BE2C (cell line): Measurements from ENCODE around the gene INO80D.
"Not testable (repeated sequence)": the region's sequence is repeated elsewhere in the genome, so short reads cannot be mapped to it uniquely, and the experiment has no call there.

ENCODE experiments used
- DNase-seq: peaks from one replicate; pipeline ENCODE4 v3.0.0-alpha.2; 2020
- H3K27me3 ChIP-seq: fragments of 250-450 bp; sonication (Bioruptor Pico); 2 replicates; pipeline ENCODE4 v1.5.1; 2020; ENCODE audit warnings: mild to moderate bottlenecking
- H3K36me3 ChIP-seq: fragments of 250-450 bp; sonication (Bioruptor Pico); 2 replicates; pipeline ENCODE4 v1.5.1; 2020; ENCODE audit warnings: mild to moderate bottlenecking
- H3K4me1 ChIP-seq: fragments of 250-450 bp; sonication (Bioruptor Pico); 2 replicates; pipeline ENCODE4 v1.5.1; 2020
- H3K4me3 ChIP-seq: 2 replicates; pipeline ENCODE4 v1.5.1; 2011; ENCODE audit warnings: low read depth, low read length
- H3K9me3 ChIP-seq: fragments of 250-450 bp; sonication (Bioruptor Pico); 2 replicates; pipeline ENCODE4 v1.5.1; 2020
- TF ChIP-seq, protein P1 (sequence below): IDR thresholded peaks from 2 replicates; pipeline ENCODE4 v1.5.1; 2012; ENCODE audit warnings: mild to moderate bottlenecking, low read depth, low read length

The INO80D gene

DNA sequence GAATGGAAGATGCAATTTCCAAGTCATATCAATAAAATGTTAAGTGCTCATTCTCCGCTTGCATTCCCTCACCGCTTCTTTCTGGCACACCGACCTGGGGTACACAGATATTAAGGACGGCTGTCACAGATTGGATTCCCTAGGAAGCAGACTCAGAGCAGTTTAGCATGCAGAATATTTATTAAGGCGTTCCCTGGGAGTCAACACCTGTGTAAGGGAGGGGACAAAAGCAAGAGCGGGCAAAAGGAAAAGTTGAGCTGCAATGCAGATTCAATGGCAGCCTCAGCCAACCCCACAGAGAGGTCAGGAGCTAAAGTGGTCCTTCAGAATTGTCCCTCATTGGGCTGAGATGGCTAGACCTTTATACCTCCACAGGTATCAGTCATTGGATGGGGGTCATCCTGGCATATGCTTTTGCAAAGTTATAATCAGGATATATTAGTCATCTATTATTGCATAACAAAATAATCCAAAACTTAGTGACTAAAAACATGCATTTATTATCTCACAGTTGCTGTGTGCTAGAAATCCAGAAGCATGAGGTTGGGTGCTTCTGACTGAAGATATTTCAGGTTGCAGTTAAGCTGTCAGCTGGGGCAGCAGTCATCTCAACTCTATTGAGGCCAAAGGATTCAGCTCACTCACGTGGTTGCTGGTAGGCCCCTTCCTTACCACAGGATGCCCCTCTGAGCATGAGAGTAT, 27.0 kb upstream of the INO80D start:
- TF ChIP-seq, protein P1, sequence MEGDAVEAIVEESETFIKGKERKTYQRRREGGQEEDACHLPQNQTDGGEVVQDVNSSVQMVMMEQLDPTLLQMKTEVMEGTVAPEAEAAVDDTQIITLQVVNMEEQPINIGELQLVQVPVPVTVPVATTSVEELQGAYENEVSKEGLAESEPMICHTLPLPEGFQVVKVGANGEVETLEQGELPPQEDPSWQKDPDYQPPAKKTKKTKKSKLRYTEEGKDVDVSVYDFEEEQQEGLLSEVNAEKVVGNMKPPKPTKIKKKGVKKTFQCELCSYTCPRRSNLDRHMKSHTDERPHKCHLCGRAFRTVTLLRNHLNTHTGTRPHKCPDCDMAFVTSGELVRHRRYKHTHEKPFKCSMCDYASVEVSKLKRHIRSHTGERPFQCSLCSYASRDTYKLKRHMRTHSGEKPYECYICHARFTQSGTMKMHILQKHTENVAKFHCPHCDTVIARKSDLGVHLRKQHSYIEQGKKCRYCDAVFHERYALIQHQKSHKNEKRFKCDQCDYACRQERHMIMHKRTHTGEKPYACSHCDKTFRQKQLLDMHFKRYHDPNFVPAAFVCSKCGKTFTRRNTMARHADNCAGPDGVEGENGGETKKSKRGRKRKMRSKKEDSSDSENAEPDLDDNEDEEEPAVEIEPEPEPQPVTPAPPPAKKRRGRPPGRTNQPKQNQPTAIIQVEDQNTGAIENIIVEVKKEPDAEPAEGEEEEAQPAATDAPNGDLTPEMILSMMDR = no peak

DNA sequence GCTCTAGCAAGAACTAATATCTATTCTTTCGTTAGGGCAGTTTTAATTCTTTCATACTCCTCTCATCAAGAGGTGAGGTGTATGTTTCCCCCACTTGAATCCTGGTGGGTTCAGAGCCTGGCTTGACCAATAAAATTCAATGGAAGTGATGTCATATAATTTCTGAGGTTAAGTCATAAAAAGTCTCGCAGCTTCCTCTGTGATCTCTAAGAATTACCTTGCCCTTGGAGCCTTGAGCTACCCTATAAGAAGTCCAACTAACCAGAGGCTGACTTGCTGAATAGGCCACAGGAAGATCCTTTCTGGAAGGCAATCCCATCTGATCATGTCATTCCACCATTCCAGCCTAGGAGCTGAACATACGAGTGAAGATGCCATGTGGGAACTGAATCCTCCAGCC, 26.1 kb upstream of the INO80D start:
- Histone ChIP-seq H3K36me3 (peaks cover 12% of the 10 kb centered on the region), H3K4me3 (no peak overlapping the region), H3K9me3 (no peaks in the 10 kb centered on the region), H3K27me3 (no peaks in the 10 kb centered on the region), H3K4me1 (no peaks in the 10 kb centered on the region)
- no peak for DNase-seq
- TF ChIP-seq, protein P1 = no peak

More for the DNA sequence above, 27.0 kb upstream of the INO80D start:
- Histone ChIP-seq H3K27me3 (no peaks in the 10 kb centered on the region), H3K4me1 (no peaks in the 10 kb centered on the region), H3K4me3 (no peak overlapping the region), H3K9me3 (no peaks in the 10 kb centered on the region), H3K36me3 (peaks cover 19% of the 10 kb centered on the region)
- DNase-seq = no peak

DNA sequence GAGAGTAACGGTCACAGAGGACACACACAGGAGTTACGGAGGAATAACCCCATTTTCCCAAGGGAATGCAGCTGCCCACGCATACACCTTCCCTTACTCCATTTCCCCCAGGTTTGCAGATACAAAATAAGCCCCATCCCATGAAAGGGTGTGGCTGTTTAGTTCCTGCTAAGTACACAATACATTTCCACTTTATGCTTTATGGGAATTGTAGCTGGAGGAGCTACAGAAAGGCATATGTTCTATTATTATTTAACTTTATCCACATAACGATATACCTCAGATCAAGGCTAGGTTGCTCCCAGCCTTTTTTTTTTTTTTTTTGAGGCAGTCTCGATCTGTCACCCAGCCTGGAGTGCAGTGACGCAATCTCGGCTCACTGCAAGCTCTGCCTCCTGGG, 22.7 kb upstream of the INO80D start:
- H3K9me3 ChIP-seq = no peaks in the 10 kb centered on the region
- peaks cover 4% of the 10 kb centered on the region; the same call in 1 of the 2 replicates for H3K36me3 ChIP-seq
- no peaks in the 10 kb centered on the region for H3K27me3 ChIP-seq
- no peaks in the 10 kb centered on the region for H3K4me1 ChIP-seq
- DNase-seq = no peak
- H3K4me3 ChIP-seq = no peak overlapping the region
- TF ChIP-seq, protein P1 = no peak

DNA sequence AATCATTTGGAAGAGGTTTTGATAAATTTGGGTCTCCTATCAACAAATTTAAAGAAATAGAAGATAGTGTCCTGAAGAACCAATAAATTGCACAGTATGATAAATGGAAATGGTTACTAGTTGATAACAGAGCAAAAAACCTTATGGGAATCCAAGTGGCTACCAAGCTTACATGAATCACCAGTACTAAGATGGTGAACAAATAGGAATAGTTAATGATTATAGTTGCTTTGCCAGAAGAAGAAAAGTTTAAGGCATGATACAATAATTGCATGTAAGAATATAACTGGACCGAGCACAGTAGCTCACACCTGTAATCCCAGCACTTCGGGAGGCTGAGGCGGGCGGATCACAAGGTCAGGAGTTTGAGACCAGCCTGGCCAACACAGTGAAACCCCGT, 19.6 kb upstream of the INO80D start:
- TF ChIP-seq, protein P1 = no peak
- no peaks in the 10 kb centered on the region for H3K36me3 ChIP-seq
- no peaks in the 10 kb centered on the region for H3K27me3 ChIP-seq
- no peaks in the 10 kb centered on the region for H3K4me1 ChIP-seq
- H3K4me3 ChIP-seq = no peak overlapping the region
- DNase-seq = no peak
- no peaks in the 10 kb centered on the region for H3K9me3 ChIP-seq

DNA sequence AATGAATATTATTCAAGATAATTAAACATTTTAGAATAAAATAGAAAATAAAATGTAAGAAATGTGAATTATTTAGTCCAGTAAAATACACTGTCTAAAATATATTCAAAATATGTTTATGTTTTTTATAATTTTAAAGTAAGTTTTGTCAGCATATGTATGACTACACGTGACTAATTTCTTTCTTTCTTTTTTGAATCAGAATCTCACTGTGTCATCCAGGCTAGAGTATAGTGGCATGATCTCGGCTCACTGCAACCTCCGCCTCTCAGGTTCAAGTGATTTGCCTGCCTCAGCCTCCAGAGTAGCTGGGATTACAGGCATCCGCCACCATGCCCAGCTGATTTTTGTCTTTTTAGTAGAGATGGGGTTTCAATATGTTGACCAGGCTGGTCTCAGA, 19.1 kb upstream of the INO80D start:
- Histone ChIP-seq H3K4me3 (no peak overlapping the region), H3K27me3 (no peaks in the 10 kb centered on the region), H3K9me3 (no peaks in the 10 kb centered on the region), H3K4me1 (no peaks in the 10 kb centered on the region), H3K36me3 (no peaks in the 10 kb centered on the region)
- TF ChIP-seq, protein P1 = no peak
- DNase-seq = no peak

DNA sequence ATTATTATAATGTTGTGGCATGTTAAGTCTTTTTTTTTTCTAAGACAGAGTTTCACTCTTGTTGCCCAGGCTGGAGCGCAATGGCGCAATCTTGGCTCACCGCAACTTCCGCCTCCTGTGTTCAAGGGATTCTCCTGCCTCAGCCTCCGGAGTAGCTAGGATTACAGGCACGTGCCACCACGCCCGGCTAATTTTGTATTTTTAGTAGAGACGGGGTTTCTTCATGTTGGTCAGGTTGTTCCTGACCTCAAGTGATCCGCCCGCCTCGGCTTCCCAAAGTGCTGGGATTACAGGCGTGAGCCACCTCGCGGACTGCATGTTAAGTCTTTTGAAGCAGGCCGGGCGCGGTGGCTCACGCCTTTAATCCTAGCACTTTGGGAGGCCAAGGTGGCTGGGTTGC, 12.9 kb upstream of the INO80D start:
- H3K4me1 ChIP-seq, H3K27me3 ChIP-seq, H3K36me3 ChIP-seq, H3K4me3 ChIP-seq, H3K9me3 ChIP-seq, DNase-seq: not testable (repeated sequence)
